ENCODE data around the gene FAM171A2. TPM values are rescaled to one million over a fixed set of nuclear protein-coding genes. Genes with fewer than 3 reads are reported as not detected.
"Not testable (repeated sequence)": the region's sequence is repeated elsewhere in the genome, so short reads cannot be mapped to it uniquely, and the experiment has no call there.

FAM171A2 gene
- total and polyA plus RNA-seq, 2 donors (not counting 1 experiment from before 2014, with no cell fraction given), result 0.18 to 0.69 TPM

DNA sequence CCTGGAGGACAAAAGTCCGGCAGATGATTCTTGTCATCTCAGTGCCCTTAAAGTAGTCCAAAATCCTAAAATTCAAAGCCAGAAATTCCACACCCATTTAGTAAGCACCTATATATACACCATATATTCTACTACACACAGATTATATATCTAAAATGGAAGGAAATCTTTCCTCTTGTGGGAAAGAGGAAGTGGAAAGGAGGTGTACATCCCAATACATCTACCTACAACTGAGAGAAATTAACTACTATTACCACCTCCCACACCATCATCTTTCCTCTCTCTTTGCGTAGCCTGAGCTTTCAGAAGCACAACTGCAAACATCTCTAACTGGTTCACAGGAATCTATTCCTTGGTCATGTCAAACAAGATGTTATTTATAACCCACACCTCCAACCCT lies 31.2 kb upstream of the FAM171A2 start:
- Histone ChIP-seq H3K36me3 (replicated peaks in 1 of 2; ENCODE audit: control extremely low read depth in 1 of 2, control insufficient read depth in 1 of 2, extremely low read depth in 1 of 2, insufficient read depth in 2 of 2, low read length in 1 of 2) (peaks cover 0 to 30% of the 10 kb centered on the region in 2 experiments), H3K79me2 (ENCODE audit: control insufficient read depth, insufficient read depth, low read length) (no peaks in the 10 kb centered on the region), H3K4me2 (replicated peaks; ENCODE audit: low read depth, low read length, poor library complexity, severe bottlenecking) (no peak overlapping the region), H4K20me1 (ENCODE audit: control insufficient read depth, insufficient read depth, low read length, poor library complexity, severe bottlenecking) (peaks cover 14% of the 10 kb centered on the region), H3K9me3 (ENCODE audit: control extremely low read depth in 1 of 3, control insufficient read depth in 2 of 3, insufficient read depth in 1 of 3, low read length in 2 of 3) (peaks cover 0 to 4% (median 0%) of the 10 kb centered on the region in 3 donors), H3K4me3 (ENCODE audit: control extremely low read depth in 1 of 5, extremely low read depth in 1 of 5, insufficient read depth in 1 of 5, low read depth in 2 of 5, low read length in 4 of 5) (no peak overlapping the region), H3K4me1 (ENCODE audit: control insufficient read depth in 2 of 2, insufficient read depth in 2 of 2, low read length in 2 of 2) (peaks cover 2 to 3% of the 10 kb centered on the region in 2 donors), H3K9ac (ENCODE audit: low read length) (no peak overlapping the region), H2AFZ (ENCODE audit: insufficient read depth, low read depth, low read length, poor library complexity, severe bottlenecking) (no peak overlapping the region), H3K27me3 (replicated peaks in 1 of 4; ENCODE audit: control extremely low read depth in 1 of 4, control insufficient read depth in 3 of 4, insufficient read depth in 4 of 4, low read length in 3 of 4) (no peaks in the 10 kb centered on the region), H3K27ac (ENCODE audit: low read length in 2 of 2) (no peak overlapping the region)
- DNase-seq (no peak), ATAC-seq (ENCODE audit: low read depth) (no peak)
- WGBS (ENCODE audit: insufficient coverage), result no CpG with 5 or more reads among the region's 2 CpGs
- no peak for TF ChIP-seq CTCF (IDR thresholded peaks at IDR 0.05)
- TF ChIP-seq EZH2 (IDR thresholded peaks at IDR 0.05; ENCODE audit: borderline replicate concordance, insufficient read depth, low read depth, low read length, poor library complexity, severe bottlenecking), result no peak
- intact Hi-C loops (cut with micrococcal nuclease), result no loop called here
- H3K9me3 Mint-ChIP-seq (ENCODE audit: insufficient read depth), result no peaks in the 10 kb centered on the region
- no peaks in the 10 kb centered on the region for H3K27me3 Mint-ChIP-seq
- ChIA-PET POLR2A (no interaction called here), CTCF (no interaction called here)
- no peak overlapping the region for H3K4me3 Mint-ChIP-seq
- no peak overlapping the region for H3K27ac Mint-ChIP-seq
- H3K4me1 Mint-ChIP-seq, result peaks cover 2% of the 10 kb centered on the region

- H3K27me3 Mint-ChIP-seq; H3K4me3 ChIP-seq (ENCODE audit: control extremely low read depth in 1 of 5, extremely low read depth in 1 of 5, insufficient read depth in 1 of 5, low read depth in 2 of 5, low read length in 4 of 5); H3K27me3 ChIP-seq (replicated peaks in 1 of 4; ENCODE audit: control extremely low read depth in 1 of 4, control insufficient read depth in 3 of 4, insufficient read depth in 4 of 4, low read length in 3 of 4); H3K9me3 Mint-ChIP-seq (ENCODE audit: insufficient read depth); H3K4me1 ChIP-seq (ENCODE audit: control insufficient read depth in 2 of 2, insufficient read depth in 2 of 2, low read length in 2 of 2); H3K9ac ChIP-seq (ENCODE audit: low read length); H3K4me2 ChIP-seq (replicated peaks; ENCODE audit: low read depth, low read length, poor library complexity, severe bottlenecking); H2AFZ ChIP-seq (ENCODE audit: insufficient read depth, low read depth, low read length, poor library complexity, severe bottlenecking); DNase-seq; H3K27ac Mint-ChIP-seq; H3K79me2 ChIP-seq (ENCODE audit: control insufficient read depth, insufficient read depth, low read length); H3K4me1 Mint-ChIP-seq; H3K27ac ChIP-seq (ENCODE audit: low read length in 2 of 2); H3K9me3 ChIP-seq (ENCODE audit: control extremely low read depth in 1 of 3, control insufficient read depth in 2 of 3, insufficient read depth in 1 of 3, low read length in 2 of 3); CTCF ChIA-PET; H3K4me3 Mint-ChIP-seq; ATAC-seq (ENCODE audit: low read depth); intact Hi-C loops (cut with micrococcal nuclease): not testable (repeated sequence)
- Histone ChIP-seq H4K20me1 (ENCODE audit: control insufficient read depth, insufficient read depth, low read length, poor library complexity, severe bottlenecking) (peaks cover 14% of the 10 kb centered on the region), H3K36me3 (replicated peaks in 1 of 2; ENCODE audit: control extremely low read depth in 1 of 2, control insufficient read depth in 1 of 2, extremely low read depth in 1 of 2, insufficient read depth in 2 of 2, low read length in 1 of 2) (peaks cover 0 to 24% of the 10 kb centered on the region in 2 experiments)
- POLR2A ChIA-PET, result interaction anchor here (0.7 kb wide), 1 partner anchor 37 kb away, joined by 5 read pairs; no protein-coding TSS in a partner anchor
- WGBS (ENCODE audit: insufficient coverage), result 100% methylated on average over 5 of the region's 9 CpGs
These were observed 30.5 kb upstream of the FAM171A2 start for GRCh38 chr17:44394112-44394511.
